GM18951 (cell line): Measurements from ENCODE around the gene CCSER1.
"Not testable (repeated sequence)": the region's sequence is repeated elsewhere in the genome, so short reads cannot be mapped to it uniquely, and the experiment has no call there.

Source experiments
- POLR2A ChIP-seq: IDR thresholded peaks from 4 replicates; pipeline ENCODE4 v1.6.1; 2011; ENCODE audit warnings: mild to moderate bottlenecking; ENCODE audit not compliant: insufficient read length, insufficient read depth; ENCODE audit errors: extremely low read depth
- in situ Hi-C: fragments of 300-500 bp; cut with MboI; formaldehyde crosslinking; loops from one replicate; pipeline ENCODE4 v1.12.0; 2022; ENCODE audit warnings: low sequenced_read_pairs, mixed read lengths, inconsistent platforms; ENCODE audit not compliant: unreplicated experiment

The CCSER1 gene

GRCh38 chr4:91085961-91086360 lies 958.8 kb downstream of the CCSER1 start:
- TF ChIP-seq POLR2A = no peak
- in situ Hi-C loops = no loop called here

DNA sequence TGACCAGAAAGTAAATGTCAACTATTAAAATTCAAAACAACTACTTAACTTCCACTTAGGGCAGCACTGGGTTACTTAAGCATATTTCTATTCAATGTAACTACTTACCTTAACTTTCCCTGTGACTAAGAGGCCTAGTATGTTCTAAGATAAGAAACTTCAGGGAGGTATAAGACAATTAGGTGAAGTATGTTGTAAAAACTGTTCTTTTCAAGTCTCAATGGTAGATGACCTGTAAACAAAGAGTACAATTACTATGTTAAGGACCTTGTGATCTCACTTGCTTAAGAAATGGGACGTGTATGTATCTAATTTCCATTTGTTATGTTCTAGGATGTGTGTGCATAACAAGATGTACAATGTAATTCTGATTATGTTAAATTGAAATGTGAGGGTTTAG lies 960.5 kb downstream of the CCSER1 start:
- no peak for TF ChIP-seq POLR2A

DNA sequence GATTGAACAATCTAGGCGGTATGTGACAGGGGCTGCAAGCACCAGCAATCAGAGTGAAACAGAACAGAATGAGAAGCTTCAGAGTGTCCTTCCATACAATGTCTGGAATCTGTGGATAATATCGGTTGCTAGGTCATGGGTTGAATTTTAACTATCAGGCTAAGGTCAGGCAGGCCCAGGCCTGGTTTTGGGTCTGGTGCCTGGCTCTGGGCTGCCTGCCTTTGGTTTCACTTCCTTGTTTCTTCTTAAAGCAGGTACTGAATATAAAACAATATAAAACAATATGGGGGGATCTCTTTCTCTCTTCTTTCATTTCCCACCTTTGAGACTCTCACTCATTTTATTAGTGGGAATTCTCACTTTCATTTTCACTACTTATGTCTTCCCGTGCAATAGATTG lies 962.0 kb downstream of the CCSER1 start:
- no peak for TF ChIP-seq POLR2A
- in situ Hi-C loops = no loop called here

More for the DNA sequence above, 960.5 kb downstream of the CCSER1 start:
- in situ Hi-C loops = no loop called here

DNA sequence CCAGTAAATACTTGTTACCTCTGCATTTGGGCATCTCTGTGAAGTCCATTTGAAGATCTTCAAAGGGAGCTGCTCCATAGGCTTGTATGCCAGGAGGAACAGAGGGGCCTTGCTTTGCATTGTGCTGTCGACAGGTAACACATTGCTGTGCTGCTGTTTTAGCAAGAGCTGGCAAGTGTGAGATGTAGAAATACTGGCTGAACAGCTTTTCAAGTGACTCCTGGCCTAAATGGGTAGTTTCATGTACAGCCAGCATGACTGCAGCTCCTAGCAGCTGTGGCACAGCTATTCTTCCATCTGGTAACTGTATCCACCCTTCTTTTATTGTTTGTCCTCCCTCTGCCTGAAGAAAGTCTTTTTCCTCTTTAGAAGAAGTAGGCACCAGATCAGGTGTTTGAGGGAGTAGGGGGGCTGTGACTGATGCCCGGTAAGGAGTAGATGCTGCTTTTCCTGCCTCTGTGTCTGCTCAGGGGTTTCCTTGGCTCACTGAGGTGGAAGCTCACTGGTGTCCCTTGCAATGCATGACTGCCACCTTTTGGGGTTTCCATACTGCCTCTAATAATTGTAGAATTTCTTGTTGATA lies 965.3 kb downstream of the CCSER1 start:
- TF ChIP-seq POLR2A = no peak
- in situ Hi-C loops = no loop called here

DNA sequence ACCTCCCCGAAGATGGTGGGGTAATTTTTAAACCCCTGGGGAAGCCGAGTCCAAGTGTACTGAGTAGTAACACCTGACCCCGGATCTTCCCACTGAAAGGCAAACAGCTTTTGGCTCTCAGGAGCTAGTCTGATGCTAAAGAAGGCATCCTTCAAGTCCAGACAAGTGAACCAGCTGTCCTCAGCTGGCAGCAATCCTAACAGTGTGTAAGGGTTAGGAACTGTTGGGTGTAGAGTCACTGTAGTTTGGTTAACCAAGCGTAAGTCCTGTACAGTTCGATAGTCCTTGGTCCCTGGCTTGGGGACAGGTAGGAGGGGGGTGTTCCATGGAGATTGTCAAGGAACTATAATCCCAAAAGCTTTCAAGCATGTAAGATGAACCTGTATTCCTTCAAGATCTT lies 967.0 kb downstream of the CCSER1 start:
- in situ Hi-C loops = not testable (repeated sequence)

DNA sequence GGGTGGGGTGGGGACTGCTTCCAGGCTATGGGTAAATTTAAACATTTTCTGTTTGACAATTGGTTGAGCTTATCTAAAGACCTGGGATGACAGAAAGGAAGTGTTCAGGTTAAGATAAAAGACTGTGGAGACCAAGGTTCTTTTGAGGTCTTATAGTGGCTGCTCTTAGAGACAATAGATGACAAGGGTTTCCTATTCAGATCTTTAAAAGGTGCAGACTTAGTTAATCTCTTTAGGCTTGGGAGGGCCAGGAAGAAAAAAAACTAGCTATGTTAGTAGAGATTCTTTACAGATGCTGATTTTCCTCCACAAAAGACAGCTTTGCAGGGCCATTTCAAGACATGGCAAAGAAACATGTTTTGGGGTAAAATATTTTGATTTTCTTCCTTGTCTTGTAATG lies 972.5 kb downstream of the CCSER1 start:
- TF ChIP-seq POLR2A = no peak
- in situ Hi-C loops = no loop called here

DNA sequence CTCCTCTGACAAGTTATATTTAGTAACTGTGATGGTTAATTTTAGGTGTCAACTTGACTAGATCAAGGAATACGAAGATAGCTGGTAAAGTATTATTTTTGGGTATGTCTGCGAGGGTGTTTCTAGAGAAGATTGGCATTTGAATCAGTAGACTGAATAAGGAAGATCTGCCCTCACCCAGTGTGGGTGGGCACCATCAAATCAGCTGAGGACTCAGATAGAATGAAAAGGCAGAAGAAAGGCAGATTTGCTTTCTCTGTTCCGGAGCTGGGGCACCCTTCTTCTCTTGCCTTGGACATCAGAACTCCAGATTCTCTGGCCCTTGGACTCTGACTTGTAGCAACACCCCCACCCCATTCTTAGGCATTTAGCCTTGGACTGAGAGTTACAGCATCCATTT lies 981.6 kb downstream of the CCSER1 start:
- TF ChIP-seq POLR2A = no peak
- in situ Hi-C loops = no loop called here

DNA sequence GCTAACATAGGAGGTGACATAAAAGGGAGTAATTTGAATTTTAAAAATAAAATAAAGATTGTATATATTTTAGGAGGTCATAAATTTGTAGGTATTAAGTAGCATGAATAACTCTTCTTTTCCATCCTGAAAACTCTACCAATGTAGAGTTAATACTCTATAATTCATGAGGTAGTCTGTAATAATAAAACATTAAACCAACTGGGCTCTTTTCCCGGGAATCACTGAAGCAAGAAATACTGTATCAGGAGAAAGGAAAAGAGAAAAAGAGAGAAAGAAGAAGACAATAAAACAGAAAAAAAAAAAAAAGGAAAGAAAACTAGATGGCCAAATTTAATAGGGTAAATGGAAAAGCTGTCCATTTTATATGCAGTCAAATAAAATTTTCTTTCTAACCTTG lies 984.4 kb downstream of the CCSER1 start:
- TF ChIP-seq POLR2A = no peak
- in situ Hi-C loops = no loop called here

GRCh38 chr4:91113130-91113706 lies 986.0 kb downstream of the CCSER1 start:
- in situ Hi-C loops = no loop called here
- no peak for TF ChIP-seq POLR2A

DNA sequence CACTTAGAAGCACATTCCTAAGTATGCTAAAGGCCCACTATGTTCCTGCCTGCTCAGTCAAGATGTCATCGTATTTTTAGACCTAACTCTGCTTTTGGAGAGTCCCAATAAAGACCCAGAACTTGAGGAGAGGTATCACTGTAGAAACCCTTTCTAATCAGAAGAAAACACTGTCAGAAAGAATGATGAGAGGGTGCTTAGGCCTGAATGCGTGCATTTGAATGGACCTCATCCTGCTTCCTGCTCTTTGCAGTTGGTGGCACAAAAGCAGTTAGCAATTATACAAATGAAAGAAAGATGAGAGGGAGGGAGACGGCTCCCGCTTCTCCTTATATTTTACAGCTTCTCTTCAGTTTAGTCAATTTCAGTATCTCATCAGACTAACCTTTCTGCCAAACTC lies 987.2 kb downstream of the CCSER1 start:
- in situ Hi-C loops = no loop called here
- no peak for TF ChIP-seq POLR2A

DNA sequence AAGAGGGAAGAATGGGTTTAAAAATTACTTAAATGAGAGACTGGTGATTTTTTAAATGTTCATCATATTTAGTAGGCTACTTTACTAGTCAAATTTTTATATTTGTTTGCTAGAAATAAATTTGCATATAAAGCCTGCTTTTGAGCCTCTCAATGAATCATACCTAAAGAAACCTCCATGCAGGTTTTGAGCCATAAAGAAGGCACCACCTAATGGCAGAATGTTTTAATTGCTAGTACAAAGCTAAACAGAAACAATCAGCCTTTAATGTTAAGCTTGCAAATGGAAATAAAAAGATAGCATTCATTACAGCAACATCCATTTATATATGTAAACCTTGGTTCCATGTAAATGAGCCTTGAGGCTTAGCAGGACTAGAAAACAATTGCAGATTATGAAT lies 989.7 kb downstream of the CCSER1 start:
- no peak for TF ChIP-seq POLR2A
- in situ Hi-C loops = no loop called here

DNA sequence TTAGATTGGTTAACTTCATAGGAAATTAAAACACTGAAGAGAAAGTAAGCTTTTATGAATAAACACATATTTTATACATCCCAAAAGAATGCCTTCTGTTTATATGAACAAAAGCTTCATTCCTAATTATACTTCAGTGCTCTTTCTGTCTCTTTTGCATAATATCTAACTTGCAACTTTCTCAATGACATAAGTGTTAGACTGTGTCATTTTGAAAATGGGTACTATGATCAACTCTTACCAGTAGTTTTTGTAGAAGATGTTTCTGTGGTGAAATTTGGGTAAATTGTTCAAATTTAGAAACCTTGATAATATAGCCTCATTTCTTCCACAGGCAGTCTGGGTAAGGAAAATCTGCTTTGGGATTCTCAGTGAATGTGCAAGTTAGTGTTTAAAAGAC lies 991.4 kb downstream of the CCSER1 start:
- TF ChIP-seq POLR2A = no peak
- in situ Hi-C loops = no loop called here

DNA sequence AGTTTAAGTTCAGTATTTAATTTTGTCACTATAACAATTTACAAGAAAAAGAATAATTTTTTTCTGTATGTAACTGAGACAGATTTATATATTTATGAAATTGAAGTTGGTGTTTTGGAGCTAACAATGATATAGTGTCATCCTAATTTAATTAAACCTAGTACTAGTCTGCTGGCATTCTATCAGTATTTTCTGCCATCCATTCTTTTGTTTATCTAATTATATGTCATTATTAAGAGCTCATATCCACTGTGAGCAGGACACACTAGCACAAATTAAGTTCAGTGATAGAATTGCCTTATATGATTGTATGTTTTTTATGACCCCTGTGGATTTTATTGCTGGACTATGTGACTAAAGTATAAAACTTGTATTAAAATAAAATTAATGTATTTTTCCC lies 996.5 kb downstream of the CCSER1 start:
- TF ChIP-seq POLR2A = no peak
- in situ Hi-C loops = no loop called here

- no peak for TF ChIP-seq POLR2A
- in situ Hi-C loops = no loop called here
Observed at GRCh38 chr4:91127192-91127591, 1000.0 kb downstream of the CCSER1 start.

GRCh38 chr4:91127831-91128230 lies 1000.6 kb downstream of the CCSER1 start:
- TF ChIP-seq POLR2A = no peak
- in situ Hi-C loops = no loop called here
